ENCODE measurements around the gene BCL3.

- TF ChIP-seq, protein P1, sequence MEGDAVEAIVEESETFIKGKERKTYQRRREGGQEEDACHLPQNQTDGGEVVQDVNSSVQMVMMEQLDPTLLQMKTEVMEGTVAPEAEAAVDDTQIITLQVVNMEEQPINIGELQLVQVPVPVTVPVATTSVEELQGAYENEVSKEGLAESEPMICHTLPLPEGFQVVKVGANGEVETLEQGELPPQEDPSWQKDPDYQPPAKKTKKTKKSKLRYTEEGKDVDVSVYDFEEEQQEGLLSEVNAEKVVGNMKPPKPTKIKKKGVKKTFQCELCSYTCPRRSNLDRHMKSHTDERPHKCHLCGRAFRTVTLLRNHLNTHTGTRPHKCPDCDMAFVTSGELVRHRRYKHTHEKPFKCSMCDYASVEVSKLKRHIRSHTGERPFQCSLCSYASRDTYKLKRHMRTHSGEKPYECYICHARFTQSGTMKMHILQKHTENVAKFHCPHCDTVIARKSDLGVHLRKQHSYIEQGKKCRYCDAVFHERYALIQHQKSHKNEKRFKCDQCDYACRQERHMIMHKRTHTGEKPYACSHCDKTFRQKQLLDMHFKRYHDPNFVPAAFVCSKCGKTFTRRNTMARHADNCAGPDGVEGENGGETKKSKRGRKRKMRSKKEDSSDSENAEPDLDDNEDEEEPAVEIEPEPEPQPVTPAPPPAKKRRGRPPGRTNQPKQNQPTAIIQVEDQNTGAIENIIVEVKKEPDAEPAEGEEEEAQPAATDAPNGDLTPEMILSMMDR (IDR thresholded peaks at IDR 0.05), result no peak
- no peak for TF ChIP-seq POLR2A (IDR thresholded peaks at IDR 0.05)
Measured at GRCh38 chr19:44723299-44723951, 25.1 kb upstream of the BCL3 start.
